IPS-NIHi7 (cell line): ENCODE data around the gene RIMBP2.

Experiments
- DNase-seq: peaks from one replicate; pipeline ENCODE4 v3.0.0; 2012; ENCODE audit warnings: mixed read lengths; ENCODE audit errors: extremely low spot score

The RIMBP2 gene

DNA sequence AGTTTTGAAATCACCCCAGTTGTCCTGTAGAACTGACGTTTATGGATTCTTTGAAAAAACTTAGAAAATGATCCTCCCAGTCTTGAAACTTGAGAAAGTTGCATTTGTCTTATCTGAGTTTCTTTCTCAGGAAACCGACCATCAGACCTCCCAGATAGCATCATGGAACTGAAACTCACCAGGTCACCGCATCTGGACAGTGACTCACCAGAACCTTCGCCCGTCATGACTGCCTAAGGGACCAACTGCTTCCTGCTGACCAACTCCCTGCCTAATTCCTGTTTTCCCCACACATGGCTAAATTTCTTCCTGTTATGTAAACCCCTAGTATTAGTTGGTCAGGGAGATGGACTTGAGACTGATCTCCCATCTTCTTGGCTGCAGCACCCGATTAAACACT, 175.7 kb downstream of the RIMBP2 start:
- DNase-seq = no peak

DNA sequence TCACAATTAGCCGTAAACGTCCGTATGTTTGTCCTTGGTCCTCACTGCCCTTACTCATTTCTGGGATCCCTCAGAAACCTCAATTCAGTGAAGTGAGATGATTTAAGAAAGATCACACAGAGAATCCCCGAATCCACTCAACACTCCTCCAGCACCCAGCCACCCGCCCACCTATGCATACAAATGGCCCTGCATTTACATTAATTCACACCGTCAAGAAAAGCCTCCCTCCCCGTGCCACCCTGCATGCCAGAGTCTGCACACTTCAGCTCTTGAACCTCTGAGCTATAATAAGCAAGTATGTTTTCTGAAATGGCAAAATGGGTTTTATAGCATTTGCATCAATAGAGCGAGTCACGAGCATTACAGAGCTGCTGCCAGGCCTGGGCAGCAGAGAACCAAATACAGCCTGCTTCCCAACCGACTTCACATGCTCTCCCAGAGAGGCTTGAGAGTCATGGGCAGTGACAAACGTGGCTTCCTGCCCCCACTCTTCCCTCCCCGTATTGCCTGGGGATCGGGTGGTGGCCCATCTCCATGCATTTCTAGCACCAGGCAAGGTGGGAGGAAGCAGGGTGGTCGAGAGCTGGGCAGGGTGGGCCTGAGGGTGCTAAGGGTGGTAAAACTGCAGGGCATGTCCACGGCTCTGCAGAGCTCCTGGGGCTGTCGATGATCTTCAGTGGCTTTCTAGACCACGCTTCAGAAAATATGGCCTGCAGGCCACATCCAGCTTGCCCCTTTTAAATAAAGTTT, 177.6 kb downstream of the RIMBP2 start:
- no peak for DNase-seq

DNA sequence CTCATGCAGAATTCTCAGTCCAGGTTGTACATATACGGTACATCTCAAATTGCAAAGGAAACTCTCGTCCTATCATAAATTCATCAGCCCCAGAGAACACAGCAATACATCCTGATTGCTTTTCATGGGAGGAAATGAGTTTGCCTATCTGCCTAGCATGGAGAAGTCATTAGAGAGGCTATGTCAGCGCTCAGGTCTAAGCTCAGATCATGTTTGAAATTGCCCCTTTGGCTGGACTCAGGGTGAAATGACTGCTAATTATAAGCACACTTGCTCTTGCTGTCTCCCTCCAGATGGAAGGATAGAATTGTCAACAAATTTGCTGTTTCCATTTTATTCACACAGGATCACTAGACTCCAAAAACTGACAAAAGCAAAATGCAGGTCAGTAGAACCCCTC, 178.4 kb downstream of the RIMBP2 start:
- DNase-seq = no peak

DNA sequence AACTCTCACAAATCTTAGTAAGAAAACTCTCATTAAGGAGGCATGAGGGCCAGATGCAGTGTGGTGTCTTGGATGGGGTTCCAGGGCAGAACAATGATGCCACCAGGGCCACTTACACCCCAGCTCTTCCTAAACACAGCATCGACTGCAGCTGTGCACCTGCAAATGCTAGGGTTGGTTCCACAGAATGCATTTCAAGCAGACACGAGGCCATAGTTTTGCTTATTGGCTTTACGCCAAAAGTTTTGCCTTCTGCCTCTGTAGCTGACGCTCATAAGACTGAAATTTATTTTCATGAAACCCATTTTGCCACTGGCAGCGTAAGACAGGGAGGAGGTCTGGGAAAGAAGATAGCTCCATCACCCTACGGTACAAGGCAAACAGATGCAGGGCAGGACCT, 179.0 kb downstream of the RIMBP2 start:
- no peak for DNase-seq

DNA sequence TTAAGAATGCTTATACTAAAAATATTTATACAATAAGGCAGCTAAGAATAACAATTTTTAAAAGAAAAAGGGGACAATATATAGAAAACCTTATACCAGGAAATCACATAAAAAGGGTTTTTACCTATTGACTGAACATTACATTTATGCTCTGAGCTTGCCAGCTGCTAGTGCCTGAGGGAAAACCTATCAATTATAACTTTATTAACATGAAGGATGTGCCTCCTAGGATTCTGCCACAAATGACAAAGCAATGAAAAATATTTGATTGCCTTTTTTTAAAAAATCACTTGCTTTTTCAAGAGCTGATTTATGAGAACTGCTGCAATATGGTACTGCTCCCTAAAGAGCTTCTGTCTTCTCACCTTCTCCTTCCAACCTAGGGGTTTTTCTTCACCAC, 185.7 kb downstream of the RIMBP2 start:
- no peak for DNase-seq

DNA sequence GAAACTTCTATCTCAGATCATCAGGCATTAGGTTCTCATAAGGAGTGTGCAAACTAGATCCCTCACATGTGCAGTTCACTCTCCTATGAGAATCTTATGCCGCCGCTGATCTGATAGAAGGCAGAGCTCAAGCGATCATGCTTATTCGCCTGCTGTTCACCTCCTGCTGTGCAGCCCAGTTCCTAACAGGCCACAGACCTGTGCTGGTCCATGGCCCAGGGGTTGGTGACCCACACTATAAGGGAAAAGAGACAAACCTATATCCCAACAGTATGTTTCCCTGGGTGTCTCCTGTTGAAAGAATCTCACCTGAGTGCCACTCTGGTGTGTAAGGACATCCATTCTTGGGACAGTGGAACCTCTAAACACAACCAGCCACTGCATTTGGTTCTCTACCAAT, 186.3 kb downstream of the RIMBP2 start:
- DNase-seq = no peak

DNA sequence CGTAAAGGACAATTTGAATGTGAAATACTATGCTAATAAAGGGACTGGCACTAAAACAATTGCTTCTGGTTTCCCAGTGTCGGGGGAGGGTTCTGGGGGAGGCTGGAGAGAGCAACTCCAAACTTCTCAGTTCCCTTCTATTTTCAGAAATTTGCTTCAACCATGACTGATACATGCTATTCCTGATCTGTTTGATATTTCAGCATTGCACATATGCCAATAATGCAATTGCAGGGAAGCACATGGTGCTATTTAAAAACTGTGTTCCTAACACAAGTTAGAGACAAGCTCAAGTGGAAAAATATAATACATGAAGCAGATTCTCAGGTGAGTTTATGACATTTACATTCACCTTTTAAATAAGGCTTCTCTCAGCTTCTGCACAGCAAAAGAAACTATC, 188.9 kb downstream of the RIMBP2 start:
- DNase-seq = no peak

DNA sequence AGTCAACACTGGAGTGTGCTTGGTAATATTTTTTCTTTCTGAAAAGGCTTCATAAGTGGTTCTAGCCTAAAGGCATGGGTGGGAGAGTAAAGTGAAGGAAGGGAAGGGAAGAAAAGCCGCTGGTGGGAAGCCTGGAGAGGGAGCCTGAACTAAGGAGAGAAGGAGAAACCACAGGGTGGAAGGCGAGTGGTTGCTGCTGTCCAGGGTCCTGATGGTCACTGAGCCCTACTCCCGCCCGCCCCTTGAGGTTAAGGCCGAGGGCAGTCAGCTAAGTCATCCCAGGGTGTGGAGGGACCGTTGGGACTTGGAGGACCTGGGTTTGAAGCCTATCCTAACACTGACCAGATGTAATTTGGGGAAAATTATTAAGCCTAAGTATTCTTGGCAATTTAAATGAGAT, 189.3 kb downstream of the RIMBP2 start:
- peak; percentile 95 for DNase-seq

DNA sequence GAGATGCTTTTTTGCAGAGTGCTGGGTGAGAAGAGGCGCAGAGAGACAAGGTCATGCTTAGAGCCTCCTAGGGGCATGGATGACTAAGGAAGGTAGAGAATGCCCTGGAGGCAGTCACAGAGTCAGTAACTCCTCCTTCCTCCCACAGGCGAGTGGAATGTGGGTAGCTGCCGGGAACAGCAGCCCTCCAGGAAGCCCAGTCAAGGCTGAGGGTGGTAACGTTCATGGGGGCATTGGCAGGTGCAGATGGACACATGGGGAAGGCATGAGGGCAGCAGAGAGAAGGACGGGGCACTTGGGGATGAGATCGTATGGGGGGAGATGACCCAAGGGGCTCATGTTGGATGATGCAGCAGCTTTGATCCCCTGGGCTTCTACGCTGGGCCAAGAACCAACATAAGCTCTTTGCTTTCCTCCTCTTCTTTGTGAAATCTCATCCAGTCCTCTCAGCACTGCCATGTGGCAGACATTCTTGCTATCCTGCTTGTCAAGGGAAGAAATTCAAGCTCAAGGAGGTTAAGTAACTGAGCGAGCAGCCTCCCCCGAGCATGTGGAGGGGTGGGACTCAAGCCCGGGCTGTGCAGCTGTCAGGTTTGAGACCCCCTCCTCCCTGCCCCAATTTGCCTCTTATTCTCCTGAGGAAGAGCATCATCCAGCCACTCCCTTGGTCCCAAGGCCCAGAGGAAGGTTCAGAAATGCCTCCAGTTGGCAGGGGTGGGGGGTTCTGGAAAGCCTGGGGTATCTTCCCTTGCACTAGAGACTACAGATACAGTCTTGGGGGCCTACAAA, 190.5 kb downstream of the RIMBP2 start:
- DNase-seq = no peak

DNA sequence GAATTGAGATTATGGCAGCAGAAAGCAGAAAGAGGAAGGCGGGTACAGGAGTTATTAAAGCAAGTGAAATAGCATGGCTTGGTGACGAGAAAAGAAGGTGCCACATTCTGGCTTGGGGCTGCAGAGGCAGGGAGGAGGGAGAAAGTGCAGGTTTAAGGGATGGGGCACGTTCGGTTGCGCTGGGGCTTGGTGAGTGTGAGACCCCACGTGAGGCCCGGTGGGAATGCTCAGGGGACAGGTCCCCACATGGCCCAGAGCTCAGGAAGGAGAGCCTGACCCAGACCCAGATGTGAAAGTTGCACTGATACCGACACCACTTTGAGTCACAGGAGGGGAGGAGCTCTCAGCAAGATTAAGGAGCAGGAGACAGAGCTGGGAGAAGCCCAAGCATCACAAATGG, 191.3 kb downstream of the RIMBP2 start:
- no peak for DNase-seq

DNA sequence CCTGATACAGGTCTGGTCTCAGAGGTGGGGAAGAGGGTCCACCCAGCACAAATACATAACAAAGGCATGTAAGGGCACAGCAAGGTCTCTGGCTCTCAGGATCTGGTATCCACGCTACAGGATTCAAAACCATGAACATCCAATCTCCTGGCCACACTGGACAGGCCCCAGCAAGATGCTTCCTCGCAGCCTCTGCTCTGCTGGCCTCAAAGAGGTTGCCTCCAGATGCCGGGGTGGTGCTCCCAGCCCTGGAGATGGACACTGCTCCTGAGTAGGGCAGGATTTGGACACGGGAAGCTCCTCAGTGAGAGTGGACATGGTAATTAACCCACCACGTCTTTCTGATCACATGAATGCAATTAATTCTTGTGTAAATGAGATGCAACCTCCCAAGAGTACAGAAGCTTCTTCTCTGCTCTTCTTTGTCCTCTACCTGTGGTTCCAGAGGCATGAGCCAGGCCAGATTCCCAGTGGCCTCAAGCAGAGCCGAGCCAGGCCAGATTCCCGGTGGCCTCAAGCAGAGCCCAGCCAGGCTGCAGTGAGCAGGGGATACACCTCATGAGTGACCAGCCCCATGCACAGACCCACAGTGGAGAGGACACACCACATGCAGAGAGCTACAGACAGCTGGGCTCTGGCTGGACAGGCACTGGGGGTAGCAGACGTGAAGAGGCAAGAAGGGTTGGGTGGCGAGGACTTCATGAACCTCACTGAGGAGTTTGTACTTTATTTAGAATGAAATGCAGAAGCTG, 192.1 kb downstream of the RIMBP2 start:
- DNase-seq = no peak

DNA sequence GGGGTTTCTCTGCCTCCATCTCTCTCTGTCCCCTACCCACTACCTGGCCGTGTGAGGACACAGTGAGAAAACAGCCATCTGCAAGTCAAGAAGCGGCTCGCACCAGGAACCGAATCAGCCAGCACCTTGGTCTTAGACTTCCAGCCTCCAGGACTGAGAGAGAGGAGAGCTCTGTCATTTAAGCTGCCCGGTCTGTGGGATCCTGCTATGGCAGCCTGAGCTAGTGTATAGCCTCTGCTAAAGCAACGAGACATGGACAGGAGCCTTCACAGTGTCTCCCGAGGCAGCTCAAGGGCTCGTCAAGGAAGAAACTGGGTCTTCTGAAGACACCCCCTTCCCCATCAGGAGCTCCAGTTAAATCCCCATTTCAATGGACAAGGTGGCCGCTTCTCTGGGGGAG, 192.9 kb downstream of the RIMBP2 start:
- no peak for DNase-seq

DNA sequence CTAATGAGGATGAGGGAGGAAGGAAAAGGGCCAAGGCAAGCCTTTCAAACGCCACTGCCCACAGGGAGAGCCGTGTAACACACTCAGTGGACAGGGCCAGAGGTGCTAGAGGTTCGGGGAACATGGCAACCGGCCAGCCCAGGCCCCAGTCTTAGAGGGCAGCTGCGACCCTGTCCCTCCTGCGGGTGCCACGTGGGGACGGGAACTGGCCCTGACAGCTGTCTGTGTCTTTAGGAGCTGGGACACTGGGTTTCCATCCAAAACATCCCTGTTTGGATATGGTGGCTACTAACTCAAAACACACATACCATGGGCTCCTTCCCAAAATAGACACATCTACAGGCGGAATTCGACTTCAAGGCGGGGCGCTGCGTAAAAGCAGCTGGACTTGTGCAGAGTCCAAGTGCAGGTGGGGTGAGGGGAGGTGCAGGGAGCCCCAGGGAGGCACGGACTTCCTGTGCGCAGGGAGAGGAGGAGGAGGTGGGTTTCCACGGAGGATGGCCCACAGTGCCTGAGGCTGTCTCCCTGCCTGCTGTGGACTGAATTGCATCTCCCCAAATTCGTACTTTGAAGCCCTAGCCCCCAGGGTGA, 193.8 kb downstream of the RIMBP2 start:
- DNase-seq = no peak

DNA sequence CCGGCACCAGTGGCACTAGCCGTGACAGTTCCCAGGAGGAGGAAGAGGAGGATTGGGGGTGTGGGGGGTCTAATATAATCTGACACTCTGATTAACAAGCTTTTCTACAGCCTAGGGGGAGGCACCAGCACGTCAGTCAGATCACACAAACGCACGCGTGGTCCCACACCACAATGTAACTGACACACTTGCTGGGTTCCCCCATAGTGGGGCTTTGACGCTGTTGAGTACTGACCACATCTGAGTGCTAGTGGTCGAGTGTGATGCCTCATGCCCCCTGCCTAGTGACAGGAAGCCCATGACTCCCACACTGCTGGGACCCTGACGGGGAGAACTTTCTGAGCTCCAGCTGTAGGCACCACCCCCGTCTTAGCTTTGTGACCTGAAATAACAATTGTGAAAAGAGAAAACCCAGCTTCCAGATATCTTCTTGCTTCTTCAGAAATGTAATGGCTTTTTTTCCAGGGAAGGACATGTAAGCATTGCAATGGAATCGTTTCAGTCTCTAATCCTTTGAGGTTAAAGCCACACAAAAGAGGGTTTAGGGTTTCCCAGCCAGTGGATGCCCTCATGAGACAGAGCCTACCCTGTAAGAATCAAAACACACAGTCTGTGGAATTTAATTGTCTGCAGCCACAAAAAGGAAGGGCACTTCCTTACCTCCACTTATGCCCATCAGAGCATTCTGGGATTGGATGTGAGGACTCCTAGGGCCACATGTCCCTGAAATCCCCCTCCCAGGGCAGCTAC, 194.5 kb downstream of the RIMBP2 start:
- DNase-seq = no peak

DNA sequence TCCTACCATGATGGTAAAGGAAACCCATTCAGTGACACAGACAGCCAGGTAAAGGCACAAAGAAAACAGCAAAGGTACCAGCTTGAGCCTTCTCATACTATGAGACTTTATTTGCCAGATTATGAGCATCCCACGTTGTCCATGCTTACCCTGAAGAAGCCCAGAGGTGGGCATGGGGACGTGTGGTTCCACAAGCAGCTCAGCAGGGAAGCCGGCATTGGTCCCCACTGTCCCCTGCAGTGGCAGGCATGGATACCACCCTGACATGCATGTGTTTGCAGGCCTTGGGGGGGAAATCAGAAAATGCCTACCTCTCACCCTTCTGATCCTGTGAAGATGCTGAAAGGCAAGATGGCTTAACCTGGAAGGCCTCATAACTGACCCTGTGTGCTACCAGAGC, 195.3 kb downstream of the RIMBP2 start:
- DNase-seq = no peak

DNA sequence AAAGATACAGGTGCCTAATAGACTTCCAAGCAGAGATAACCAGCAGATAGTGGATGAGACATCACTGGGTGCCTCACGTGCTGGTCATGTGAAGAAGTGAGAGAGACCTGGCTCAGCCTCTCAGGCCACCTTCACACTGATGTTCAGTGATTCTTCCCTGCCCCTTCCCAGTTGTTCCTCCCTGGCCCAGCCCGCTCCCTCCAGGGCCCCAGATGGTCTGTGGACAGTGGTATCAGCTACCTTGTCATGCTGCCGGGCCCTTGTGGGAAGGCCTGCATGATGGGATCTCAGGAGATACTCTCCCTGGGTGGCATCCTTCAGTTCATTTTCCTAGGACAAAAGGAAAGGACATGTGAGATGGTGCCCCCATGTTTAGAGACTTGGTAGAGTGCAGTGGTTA, 198.5 kb downstream of the RIMBP2 start:
- no peak for DNase-seq

DNA sequence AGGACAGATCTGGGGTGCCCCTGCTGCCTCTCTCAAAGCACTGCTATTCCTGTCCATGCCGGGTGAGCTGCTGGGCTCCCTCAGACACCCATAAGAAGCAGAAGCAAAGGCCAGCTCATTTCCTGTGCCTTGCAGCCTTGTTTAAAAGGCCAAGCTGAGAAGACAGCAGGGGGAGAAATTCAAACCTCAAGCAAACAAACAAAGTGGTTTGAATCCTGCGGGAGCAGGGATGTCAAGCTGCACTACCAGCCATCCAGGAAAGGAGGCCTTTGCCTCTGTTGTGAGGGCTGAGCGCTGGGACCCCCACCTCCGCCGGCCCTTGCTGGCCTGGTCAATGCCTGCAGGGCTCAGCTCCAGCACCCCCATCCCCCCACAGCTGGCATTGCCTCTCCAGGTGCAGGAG, 201.9 kb downstream of the RIMBP2 start:
- peak; percentile 74 for DNase-seq

DNA sequence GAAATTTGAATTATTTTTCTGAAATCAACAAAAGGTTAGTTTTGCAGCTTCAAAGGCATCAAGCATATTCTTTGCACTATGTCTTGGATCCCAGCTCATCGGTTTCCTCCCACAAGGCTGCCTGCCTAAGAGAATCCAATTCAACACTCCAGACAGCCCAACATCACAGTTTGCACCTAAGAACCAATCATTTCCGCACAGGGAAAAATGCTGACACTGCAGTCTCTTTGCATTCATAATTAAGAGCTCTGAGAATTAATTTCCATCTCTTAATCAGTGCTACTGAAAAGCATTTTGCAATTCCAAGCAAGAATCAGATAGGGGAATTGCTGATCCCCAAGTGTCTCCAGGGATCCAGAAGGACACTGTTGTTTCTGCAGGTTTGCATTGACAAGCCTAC, 202.5 kb downstream of the RIMBP2 start:
- no peak for DNase-seq

DNA sequence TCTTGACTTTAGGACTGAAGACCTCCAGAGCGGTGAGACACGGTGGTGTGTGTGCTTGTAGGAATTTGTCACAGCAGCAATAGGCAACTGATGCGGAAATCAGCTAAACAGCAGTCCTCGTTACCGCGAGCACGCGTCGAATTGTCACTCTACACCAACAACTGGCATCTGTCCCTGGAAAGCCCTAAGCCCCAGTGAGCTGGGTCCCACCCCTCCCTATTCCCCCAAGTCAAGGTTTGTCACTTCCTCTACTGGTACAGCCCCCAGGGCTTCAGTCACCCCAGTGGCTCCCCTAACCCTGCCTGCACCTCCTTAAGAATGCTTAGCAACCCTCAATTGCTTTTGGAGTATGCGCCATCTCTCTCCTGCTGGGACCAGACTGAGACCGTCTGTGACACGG, 204.8 kb downstream of the RIMBP2 start:
- no peak for DNase-seq

DNA sequence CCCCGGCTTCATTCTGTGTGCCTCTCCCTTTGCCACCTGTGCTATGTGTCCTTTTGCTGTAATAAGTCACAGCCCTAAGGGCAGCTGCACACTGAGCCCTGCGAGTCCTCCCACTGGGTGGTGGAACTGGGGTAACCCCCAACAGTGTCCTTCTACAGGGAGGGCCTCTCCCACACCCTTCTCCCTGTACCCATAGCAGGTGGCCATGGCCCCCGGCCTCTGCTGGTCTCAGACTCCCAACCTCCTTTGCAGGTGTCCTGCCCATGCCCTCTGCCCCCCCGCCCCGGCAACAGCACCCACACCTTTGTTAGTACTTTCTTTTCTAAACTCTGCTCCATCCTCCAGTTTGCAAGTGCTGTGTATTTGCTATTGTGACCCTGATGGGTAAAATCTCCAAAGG, 206.6 kb downstream of the RIMBP2 start:
- DNase-seq = no peak

DNA sequence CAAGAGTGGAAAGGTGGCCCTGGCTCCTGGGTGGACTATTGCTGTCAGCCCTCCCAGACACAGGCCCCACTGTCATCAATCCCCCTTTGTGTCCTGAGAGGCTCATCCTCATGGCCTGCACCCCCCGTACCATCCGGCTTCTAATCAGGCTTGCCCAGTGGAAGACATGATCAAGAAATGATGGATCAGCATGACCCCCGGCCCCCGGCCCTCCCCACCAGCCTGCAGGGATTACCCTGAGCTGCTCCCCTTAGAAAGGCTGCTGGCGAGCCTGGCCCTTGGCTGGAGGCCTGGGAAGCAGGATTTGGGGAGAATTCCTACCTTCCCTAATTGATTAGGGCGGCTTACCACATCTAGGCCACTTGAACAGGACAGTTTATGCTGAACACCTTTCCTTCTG, 207.3 kb downstream of the RIMBP2 start:
- DNase-seq = no peak

DNA sequence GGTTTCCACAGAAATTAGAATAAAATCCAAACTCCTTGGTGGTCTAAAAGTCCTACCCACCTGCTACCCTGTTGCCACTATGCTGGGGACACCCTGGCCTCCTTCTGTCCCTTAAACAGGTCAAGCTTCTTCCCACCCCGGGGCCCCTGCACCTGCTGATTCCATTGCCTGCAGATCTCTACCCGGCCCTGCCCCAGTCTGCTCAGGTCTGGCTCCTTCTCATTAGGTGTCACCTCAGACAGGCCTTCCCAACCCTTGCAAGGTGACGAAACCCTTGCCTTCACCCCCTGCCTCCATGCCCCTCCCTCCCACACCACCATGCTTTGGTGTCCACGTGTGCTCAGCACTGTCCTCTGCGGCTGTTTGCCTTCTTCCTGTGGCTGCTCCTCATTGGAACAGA, 207.8 kb downstream of the RIMBP2 start:
- DNase-seq = no peak
